Coronary artery (tissue), 2 donors: ENCODE results near the gene NLGN1.
"Not testable (repeated sequence)": the region's sequence is repeated elsewhere in the genome, so short reads cannot be mapped to it uniquely, and the experiment has no call there.

Source experiments
- DNase-seq: peaks from one replicate; pipeline ENCODE4 v3.0.0-alpha.2; 2017; ENCODE audit warnings: low spot score
- H3K27ac ChIP-seq, 2 donors: fragments of 200-600 bp; sonication (generic); one replicate each; pipeline ENCODE4 v1.5.1; 2016 to 2019
- H3K4me3 ChIP-seq: fragments of 200-600 bp; sonication (generic); 2 replicates; pipeline ENCODE4 v1.5.1; 2016; ENCODE audit warnings: mild to moderate bottlenecking, moderate library complexity
- CTCF ChIP-seq: fragments of 200-600 bp; sonication (generic); IDR thresholded peaks from one replicate; pipeline ENCODE4 v1.5.1; 2019; ENCODE audit warnings: antibody characterized with exemption

The NLGN1 gene

GRCh38 chr3:174216946-174217718 lies 819.6 kb downstream of the NLGN1 start:
- TF ChIP-seq CTCF: no peak
- no peak overlapping the region for H3K4me3 ChIP-seq
- no peak overlapping the region for H3K27ac ChIP-seq
- no peak for DNase-seq

GRCh38 chr3:174218016-174218415 lies 820.5 kb downstream of the NLGN1 start:
- TF ChIP-seq CTCF: no peak
- no peak for DNase-seq
- Histone ChIP-seq H3K27ac (no peak overlapping the region), H3K4me3 (no peak overlapping the region)

GRCh38 chr3:174219738-174220137 lies 822.2 kb downstream of the NLGN1 start:
- H3K4me3 ChIP-seq: no peak overlapping the region
- no peak for DNase-seq
- TF ChIP-seq CTCF: no peak
- no peak overlapping the region for H3K27ac ChIP-seq

GRCh38 chr3:174220775-174221554 lies 823.4 kb downstream of the NLGN1 start:
- DNase-seq: no peak
- Histone ChIP-seq H3K27ac (no peak overlapping the region), H3K4me3 (no peak overlapping the region)
- no peak for TF ChIP-seq CTCF

- Histone ChIP-seq H3K27ac (no peak overlapping the region), H3K4me3 (no peak overlapping the region)
- DNase-seq: no peak
- TF ChIP-seq CTCF: no peak
These were observed 825.5 kb downstream of the NLGN1 start for GRCh38 chr3:174223042-174223441.

GRCh38 chr3:174223626-174224025 lies 826.1 kb downstream of the NLGN1 start:
- DNase-seq: no peak
- no peak overlapping the region for H3K27ac ChIP-seq
- no peak overlapping the region for H3K4me3 ChIP-seq
- no peak for TF ChIP-seq CTCF

- DNase-seq: no peak
- Histone ChIP-seq H3K4me3 (no peak overlapping the region), H3K27ac (no peak overlapping the region)
- no peak for TF ChIP-seq CTCF
These were observed 832.4 kb downstream of the NLGN1 start for GRCh38 chr3:174229916-174230315.

GRCh38 chr3:174232028-174232657 lies 834.6 kb downstream of the NLGN1 start:
- not testable (repeated sequence) for DNase-seq, H3K4me3 ChIP-seq, H3K27ac ChIP-seq
